K562 (cell line): ENCODE data around the gene ZNF607. TPM values are rescaled to one million over a fixed set of nuclear protein-coding genes. Genes with fewer than 3 reads are reported as not detected.

ENCODE experiments used
- ADNP ChIP-seq: fragments of 200-800 bp; sonication (Bioruptor generic); IDR thresholded peaks from 2 replicates; pipeline ENCODE4 v1.6.1; 2016; ENCODE audit warnings: missing genetic modification characterization, missing compliant biosample characterization
- ARHGAP35 ChIP-seq: fragments of 450-650 bp; IDR thresholded peaks from 2 replicates; pipeline ENCODE4 v1.6.1; 2018; ENCODE audit not compliant: partially characterized antibody
- CBFB ChIP-seq: sonication (generic); formaldehyde crosslinking; IDR thresholded peaks from 2 replicates; pipeline ENCODE4 v1.4.0; 2020; ENCODE audit warnings: mild to moderate bottlenecking, missing genetic modification reagents
- CCNT2 ChIP-seq: IDR thresholded peaks from 2 replicates; pipeline ENCODE4 v1.6.1; 2011; ENCODE audit warnings: borderline replicate concordance, low read depth, mild to moderate bottlenecking, moderate library complexity, mixed read lengths, low read length; ENCODE audit not compliant: insufficient read length; ENCODE audit errors: extremely low read depth
- FOXJ3 ChIP-seq: sonication (generic); formaldehyde crosslinking; IDR thresholded peaks from 2 replicates; pipeline ENCODE4 v1.4.0; 2020; ENCODE audit warnings: mild to moderate bottlenecking, missing genetic modification reagents
- FOXM1 ChIP-seq, 2 experiments: fragments of 450-650 bp in 1 of 2; sonication (generic) in 1 of 2; formaldehyde crosslinking in 1 of 2; IDR thresholded peaks; 2 replicates each; pipeline versions ENCODE4 v1.6.1 to v1.9.0; 2017 to 2022; ENCODE audit warnings: low read depth in 2 of 2, mild to moderate bottlenecking in 2 of 2, missing genetic modification reagents in 1 of 2, moderate library complexity in 1 of 2
- GATAD2A ChIP-seq: fragments of 450-650 bp; IDR thresholded peaks from 2 replicates; pipeline ENCODE4 v1.6.1; 2017
- HDAC1 ChIP-seq, 2 experiments: fragments of 450-650 bp; IDR thresholded peaks; 2 replicates each; pipeline ENCODE4 v1.6.1; 2016 to 2017; ENCODE audit warnings: inconsistent platforms in 1 of 2, mild to moderate bottlenecking in 1 of 2, moderate library complexity in 1 of 2
- MAZ ChIP-seq, 2 experiments: fragments of 450-650 bp in 1 of 2; sonication (generic) in 1 of 2; formaldehyde crosslinking; IDR thresholded peaks in 1 of 2; conservative IDR thresholded peaks in 1 of 2; 2 replicates each; pipeline versions ENCODE4 v1.4.0 to v1.5.0; 2020; ENCODE audit warnings: mild to moderate bottlenecking in 1 of 2, missing genetic modification reagents in 1 of 2
- NONO ChIP-seq, 2 experiments: fragments of 200-400 bp in 1 of 2; fragments of 450-650 bp in 1 of 2; formaldehyde crosslinking in 1 of 2; IDR thresholded peaks; 2 replicates each; pipeline ENCODE4 v1.6.1; 2017; ENCODE audit warnings: low read depth in 2 of 2, mild to moderate bottlenecking in 2 of 2, moderate library complexity in 2 of 2, low read length in 1 of 2
- POLR2G ChIP-seq: fragments of 200-400 bp; formaldehyde crosslinking; IDR thresholded peaks from 2 replicates; pipeline ENCODE4 v1.6.1; 2017; ENCODE audit warnings: low read depth, mild to moderate bottlenecking, antibody characterized with exemption, low read length, moderate library complexity
- SRF ChIP-seq, 2 experiments: fragments of 250-450, 450-650 bp in 1 of 2; sonication (Bioruptor Pico) in 1 of 2; sonication (generic) in 1 of 2; formaldehyde crosslinking; IDR thresholded peaks; 2 replicates each; pipeline versions ENCODE4 v1.5.0 to v1.5.1; 2020 to 2022; ENCODE audit warnings: mild to moderate bottlenecking in 1 of 2, missing genetic modification reagents in 1 of 2
- SRSF7 ChIP-seq: fragments of 200-400 bp; formaldehyde crosslinking; optimal IDR thresholded peaks from 2 replicates; pipeline ENCODE3; 2017; ENCODE audit warnings: mild to moderate bottlenecking, low read depth, low read length
- YY1 ChIP-seq, 3 experiments: IDR thresholded peaks; 2 replicates each; pipeline ENCODE4 v1.6.1; 2011; ENCODE audit warnings: low read length in 2 of 3, mild to moderate bottlenecking in 2 of 3, moderate library complexity in 2 of 3, borderline replicate concordance in 1 of 3, control low read depth in 1 of 3, low read depth in 1 of 3; ENCODE audit not compliant: insufficient read depth in 3 of 3, insufficient replicate concordance in 2 of 3, control insufficient read depth in 1 of 3, insufficient read length in 1 of 3; ENCODE audit errors: extremely low read depth in 1 of 3
- ZBTB17 ChIP-seq: fragments of 450-650 bp; formaldehyde crosslinking; IDR thresholded peaks from 2 replicates; pipeline ENCODE4 v1.4.0; 2020; ENCODE audit warnings: mild to moderate bottlenecking
- ZNF224 ChIP-seq: sonication (generic); formaldehyde crosslinking; IDR thresholded peaks from 2 replicates; pipeline ENCODE4 v1.8.0; 2022; ENCODE audit warnings: mild to moderate bottlenecking, missing genetic modification reagents
- ZNF780A ChIP-seq: fragments of 250-450 bp; sonication (Bioruptor Pico); IDR thresholded peaks from 2 replicates; pipeline ENCODE4 v1.5.0; 2021; ENCODE audit warnings: mild to moderate bottlenecking
- polyA plus RNA-seq, 8 experiments: library from polyadenylated mRNA; depleted of rRNA in 4 of 8; stranded (reverse) in 5 of 8; unstranded in 3 of 8; fragments of >200 nt; fragmentation: Nextera tagmentation in 2 of 8; fragmentation: Illumina TruSeq in 1 of 8; extraction: Ambion mirVana in 2 of 8; extraction: Trizol in 1 of 8; gene quantifications; 2 replicates each; pipeline versions ENCODE4 v1.2.1 to v1.2.3, GENCODE V29; 2011 to 2014; ENCODE audit warnings: inconsistent platforms in 1 of 8, missing spikeins in 1 of 8
- total RNA-seq, 7 experiments: library from RNA; depleted of rRNA in 6 of 7; stranded (reverse); fragments of >200 nt in 6 of 7; fragmentation: Illumina TruSeq in 2 of 7; extraction: Trizol in 2 of 7; gene quantifications; 2 replicates each; pipeline versions ENCODE4 v1.2.1 to v1.2.3, GENCODE V29; 2011 to 2021; ENCODE audit warnings: low replicate concordance in 1 of 7
- TF ChIP-seq, protein P1 (sequence below): IDR thresholded peaks from 2 replicates; pipeline ENCODE4 v1.6.1; 2014; ENCODE audit warnings: antibody characterized with exemption
- TF ChIP-seq, protein P2 (sequence below): fragments of 200-800 bp; sonication (Bioruptor generic); IDR thresholded peaks from 2 replicates; pipeline ENCODE4 v1.6.1; 2017; ENCODE audit warnings: missing genetic modification characterization, missing compliant biosample characterization
- TF ChIP-seq, protein P3 (sequence below), 2 experiments: fragments of 450-650 bp in 1 of 2; IDR thresholded peaks; 2 replicates each; pipeline ENCODE4 v1.6.1; 2011 to 2017; ENCODE audit warnings: low read depth in 2 of 2, antibody characterized with exemption in 1 of 2, borderline replicate concordance in 1 of 2, low read length in 1 of 2, mild to moderate bottlenecking in 1 of 2, mixed read lengths in 1 of 2; ENCODE audit not compliant: control insufficient read depth in 1 of 2

The ZNF607 gene
- total and polyA plus RNA-seq, 9 of the 15 experiments (the other 6 are each of a cell fraction or from before 2014, with no cell fraction given), result 0.65 to 5.1 (median 3.6) TPM

DNA sequence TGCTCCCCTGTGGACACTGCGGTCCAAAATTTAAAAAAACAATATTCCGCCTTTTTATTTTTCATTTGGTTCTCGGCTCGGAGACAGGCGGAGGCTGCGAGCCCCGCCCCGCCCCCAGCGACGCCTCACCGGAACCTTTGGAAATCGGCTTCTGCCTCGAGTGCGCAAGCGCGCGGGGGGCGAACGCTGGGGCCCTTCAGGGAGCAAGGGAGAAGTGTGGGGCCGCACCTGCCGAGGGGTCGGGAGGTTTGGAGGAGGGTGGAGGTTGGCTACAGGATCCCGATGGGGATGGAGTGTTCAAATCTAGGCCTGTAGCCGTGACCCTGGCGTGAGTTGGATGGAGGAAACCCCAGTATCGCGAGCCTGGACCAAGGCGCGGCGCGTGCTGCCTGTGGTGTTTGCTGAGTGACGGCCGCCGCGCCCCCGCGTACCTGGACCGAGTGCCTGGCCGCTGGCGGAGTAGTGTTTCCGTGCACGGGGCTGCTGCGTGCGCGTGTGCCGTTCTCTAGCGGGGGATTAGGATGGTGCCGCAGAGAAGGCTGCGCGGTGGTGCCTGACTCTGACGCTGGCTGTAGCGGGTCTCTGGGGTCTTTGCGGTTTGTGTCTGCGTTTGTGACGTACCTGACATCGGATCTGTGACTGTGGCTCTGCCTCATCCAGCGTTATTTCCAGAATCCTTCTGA, 63.7 kb downstream of the ZNF607 start (continued):
- TF ChIP-seq, protein P1, sequence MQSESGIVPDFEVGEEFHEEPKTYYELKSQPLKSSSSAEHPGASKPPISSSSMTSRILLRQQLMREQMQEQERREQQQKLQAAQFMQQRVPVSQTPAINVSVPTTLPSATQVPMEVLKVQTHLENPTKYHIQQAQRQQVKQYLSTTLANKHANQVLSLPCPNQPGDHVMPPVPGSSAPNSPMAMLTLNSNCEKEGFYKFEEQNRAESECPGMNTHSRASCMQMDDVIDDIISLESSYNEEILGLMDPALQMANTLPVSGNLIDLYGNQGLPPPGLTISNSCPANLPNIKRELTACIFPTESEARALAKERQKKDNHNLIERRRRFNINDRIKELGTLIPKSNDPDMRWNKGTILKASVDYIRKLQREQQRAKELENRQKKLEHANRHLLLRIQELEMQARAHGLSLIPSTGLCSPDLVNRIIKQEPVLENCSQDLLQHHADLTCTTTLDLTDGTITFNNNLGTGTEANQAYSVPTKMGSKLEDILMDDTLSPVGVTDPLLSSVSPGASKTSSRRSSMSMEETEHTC, result no peak
- TF ChIP-seq ZNF780A (CRISPR knock-in tag) (no peak), CCNT2 (peak; percentile 35), FOXM1 (IDR thresholded peaks at IDR 0.05; ENCODE audit: low read depth) (peak; percentile 42; the same call in 1 of the 2 replicates), FOXM1 (CRISPR knock-in tag; IDR thresholded peaks at IDR 0.05; ENCODE audit: low read depth) (no peak), SRSF7 (no peak), FOXJ3 (no peak), ZBTB17 (CRISPR knock-in tag) (no peak), SRF (CRISPR knock-in tag; IDR thresholded peaks at IDR 0.05) (no peak), POLR2G (peak; percentile 66), ARHGAP35 (peak; percentile 56), CBFB (CRISPR knock-in tag) (0 out of 2 replicates have a peak, but pooled peaks have one; percentile 38), ADNP (tag) (no peak), NONO (IDR thresholded peaks at IDR 0.05; ENCODE audit: low read depth in 2 of 2, low read length in 1 of 2) (no peak), ZNF224 (no peak), HDAC1 (IDR thresholded peaks at IDR 0.05) (peak in 1 of 2 experiments; percentile 79; a peak in 2 of 4 replicates), GATAD2A (0 out of 2 replicates have a peak, but pooled peaks have one; percentile 38), YY1 (IDR thresholded peaks at IDR 0.05; ENCODE audit: borderline replicate concordance in 1 of 3, control insufficient read depth in 1 of 3, extremely low read depth in 1 of 3, insufficient read depth in 3 of 3, insufficient read length in 1 of 3, insufficient replicate concordance in 2 of 3, low read depth in 1 of 3, low read length in 2 of 3) (no peak), MAZ (CRISPR knock-in tag; conservative IDR thresholded peaks at IDR 0.05 in 1 of 2, IDR thresholded peaks at IDR 0.05 in 1 of 2) (peak in 1 of 2 experiments; percentile 66; a peak in 1 of 4 replicates)
- TF ChIP-seq, protein P2, sequence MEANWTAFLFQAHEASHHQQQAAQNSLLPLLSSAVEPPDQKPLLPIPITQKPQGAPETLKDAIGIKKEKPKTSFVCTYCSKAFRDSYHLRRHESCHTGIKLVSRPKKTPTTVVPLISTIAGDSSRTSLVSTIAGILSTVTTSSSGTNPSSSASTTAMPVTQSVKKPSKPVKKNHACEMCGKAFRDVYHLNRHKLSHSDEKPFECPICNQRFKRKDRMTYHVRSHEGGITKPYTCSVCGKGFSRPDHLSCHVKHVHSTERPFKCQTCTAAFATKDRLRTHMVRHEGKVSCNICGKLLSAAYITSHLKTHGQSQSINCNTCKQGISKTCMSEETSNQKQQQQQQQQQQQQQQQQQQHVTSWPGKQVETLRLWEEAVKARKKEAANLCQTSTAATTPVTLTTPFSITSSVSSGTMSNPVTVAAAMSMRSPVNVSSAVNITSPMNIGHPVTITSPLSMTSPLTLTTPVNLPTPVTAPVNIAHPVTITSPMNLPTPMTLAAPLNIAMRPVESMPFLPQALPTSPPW (CRISPR knock-in tag), result peak; percentile 85
- TF ChIP-seq, protein P3, sequence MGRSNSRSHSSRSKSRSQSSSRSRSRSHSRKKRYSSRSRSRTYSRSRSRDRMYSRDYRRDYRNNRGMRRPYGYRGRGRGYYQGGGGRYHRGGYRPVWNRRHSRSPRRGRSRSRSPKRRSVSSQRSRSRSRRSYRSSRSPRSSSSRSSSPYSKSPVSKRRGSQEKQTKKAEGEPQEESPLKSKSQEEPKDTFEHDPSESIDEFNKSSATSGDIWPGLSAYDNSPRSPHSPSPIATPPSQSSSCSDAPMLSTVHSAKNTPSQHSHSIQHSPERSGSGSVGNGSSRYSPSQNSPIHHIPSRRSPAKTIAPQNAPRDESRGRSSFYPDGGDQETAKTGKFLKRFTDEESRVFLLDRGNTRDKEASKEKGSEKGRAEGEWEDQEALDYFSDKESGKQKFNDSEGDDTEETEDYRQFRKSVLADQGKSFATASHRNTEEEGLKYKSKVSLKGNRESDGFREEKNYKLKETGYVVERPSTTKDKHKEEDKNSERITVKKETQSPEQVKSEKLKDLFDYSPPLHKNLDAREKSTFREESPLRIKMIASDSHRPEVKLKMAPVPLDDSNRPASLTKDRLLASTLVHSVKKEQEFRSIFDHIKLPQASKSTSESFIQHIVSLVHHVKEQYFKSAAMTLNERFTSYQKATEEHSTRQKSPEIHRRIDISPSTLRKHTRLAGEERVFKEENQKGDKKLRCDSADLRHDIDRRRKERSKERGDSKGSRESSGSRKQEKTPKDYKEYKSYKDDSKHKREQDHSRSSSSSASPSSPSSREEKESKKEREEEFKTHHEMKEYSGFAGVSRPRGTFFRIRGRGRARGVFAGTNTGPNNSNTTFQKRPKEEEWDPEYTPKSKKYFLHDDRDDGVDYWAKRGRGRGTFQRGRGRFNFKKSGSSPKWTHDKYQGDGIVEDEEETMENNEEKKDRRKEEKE (IDR thresholded peaks at IDR 0.05; ENCODE audit: borderline replicate concordance in 1 of 2, control insufficient read depth in 1 of 2, low read depth in 2 of 2, low read length in 1 of 2), result no peak
